Stimulated activated CD8-positive, alpha-beta memory T cell treated with anti-CD3 and anti-CD28 coated beads, Interleukin-12 subunit alpha, Interleukin-12 subunit beta, amount 100 ng/mL, for 1 hour (primary cell): ENCODE results near the gene PRDM16.

Experiments
- DNase-seq: peaks from one replicate; pipeline ENCODE4 v3.0.0-alpha.2; 2020; ENCODE audit warnings: low read depth

PRDM16 gene

GRCh38 chr1:3463408-3463863, 394.4 kb downstream of the PRDM16 start:
- no peak for DNase-seq

GRCh38 chr1:3463891-3464648, 395.1 kb downstream of the PRDM16 start:
- no peak for DNase-seq

GRCh38 chr1:3464649-3465025, 395.6 kb downstream of the PRDM16 start:
- no peak for DNase-seq

- no peak for DNase-seq
Measured at GRCh38 chr1:3465091-3465934, 396.3 kb downstream of the PRDM16 start.

GRCh38 chr1:3465935-3466321, 396.9 kb downstream of the PRDM16 start:
- no peak for DNase-seq

- no peak for DNase-seq
Measured at GRCh38 chr1:3466366-3467075, 397.5 kb downstream of the PRDM16 start.

- DNase-seq: no peak
Measured at GRCh38 chr1:3467096-3468036, 398.4 kb downstream of the PRDM16 start.

- no peak for DNase-seq
Measured at GRCh38 chr1:3468236-3469103, 399.5 kb downstream of the PRDM16 start.

- no peak for DNase-seq
Measured at GRCh38 chr1:3469104-3469848, 400.3 kb downstream of the PRDM16 start.

- DNase-seq: no peak
Measured at GRCh38 chr1:3469849-3470649, 401.0 kb downstream of the PRDM16 start.

- DNase-seq: no peak
Measured at GRCh38 chr1:3470650-3471355, 401.8 kb downstream of the PRDM16 start.

GRCh38 chr1:3471356-3472087, 402.5 kb downstream of the PRDM16 start:
- DNase-seq: no peak

GRCh38 chr1:3472088-3472850, 403.3 kb downstream of the PRDM16 start:
- DNase-seq: no peak

GRCh38 chr1:3472906-3473305, 403.9 kb downstream of the PRDM16 start:
- DNase-seq: no peak

GRCh38 chr1:3473381-3473844, 404.4 kb downstream of the PRDM16 start:
- DNase-seq: no peak

- no peak for DNase-seq
Measured at GRCh38 chr1:3474016-3474415, 405.0 kb downstream of the PRDM16 start.

GRCh38 chr1:3474421-3474820, 405.4 kb downstream of the PRDM16 start:
- DNase-seq: no peak
